ENCODE measurements around the gene TTPAL. TPM values are rescaled to one million over a fixed set of nuclear protein-coding genes. Genes with fewer than 3 reads are reported as not detected.

Gene TTPAL
- total and polyA plus RNA-seq, 7 donors: 3.0 to 10.0 (median 7.2) TPM

DNA sequence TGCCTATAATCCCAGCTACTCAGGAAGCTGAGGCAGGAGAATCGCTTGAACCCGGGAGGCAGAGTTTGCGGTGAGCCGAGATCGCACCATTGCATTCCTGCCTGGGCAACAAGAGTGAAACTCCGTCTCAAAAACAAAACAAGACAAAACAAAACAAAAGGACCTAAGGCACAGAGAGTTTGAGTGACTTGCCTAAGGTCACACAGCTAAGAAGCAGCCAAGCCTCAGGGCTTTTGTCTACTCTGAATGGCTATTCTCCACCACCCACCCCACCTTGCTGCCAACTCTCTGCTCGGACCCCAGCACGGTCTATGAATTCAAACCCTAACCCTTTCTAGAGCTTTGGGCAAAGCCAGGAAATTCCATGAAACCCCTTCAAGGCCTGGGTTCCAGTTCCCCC lies 19.1 kb upstream of the TTPAL start:
- H3K27ac ChIP-seq: no peak overlapping the region
- no peaks in the 10 kb centered on the region for H3K9me3 ChIP-seq
- no peaks in the 10 kb centered on the region for H3K4me1 ChIP-seq
- DNase-seq: no peak
- no peak overlapping the region for H3K4me3 ChIP-seq
- intact Hi-C loops (cut with DNase I): no loop called here
- WGBS, 2 donors: 83 to 88% methylated on average over 8 of the region's 8 CpGs
- H3K27me3 ChIP-seq: no peaks in the 10 kb centered on the region
- TF ChIP-seq EP300 (IDR thresholded peaks at IDR 0.05) (no peak), POLR2A (IDR thresholded peaks at IDR 0.05) (no peak), CTCF (IDR thresholded peaks at IDR 0.05) (no peak), POLR2AphosphoS5 (IDR thresholded peaks at IDR 0.05) (no peak)
- no peaks in the 10 kb centered on the region for H3K36me3 ChIP-seq

GRCh38 chr20:44457016-44457415 lies 18.7 kb upstream of the TTPAL start:
- Histone ChIP-seq H3K36me3 (no peaks in the 10 kb centered on the region), H3K27me3 (no peaks in the 10 kb centered on the region), H3K27ac (no peak overlapping the region), H3K9me3 (no peaks in the 10 kb centered on the region), H3K4me1 (no peaks in the 10 kb centered on the region), H3K4me3 (no peak overlapping the region)
- no peak for DNase-seq
- intact Hi-C loops (cut with DNase I): no loop called here
- TF ChIP-seq EP300 (IDR thresholded peaks at IDR 0.05): no peak
- no peak for TF ChIP-seq POLR2AphosphoS5 (IDR thresholded peaks at IDR 0.05)
- WGBS, 2 donors: 18 to 56% methylated on average over 6 of the region's 6 CpGs

DNA sequence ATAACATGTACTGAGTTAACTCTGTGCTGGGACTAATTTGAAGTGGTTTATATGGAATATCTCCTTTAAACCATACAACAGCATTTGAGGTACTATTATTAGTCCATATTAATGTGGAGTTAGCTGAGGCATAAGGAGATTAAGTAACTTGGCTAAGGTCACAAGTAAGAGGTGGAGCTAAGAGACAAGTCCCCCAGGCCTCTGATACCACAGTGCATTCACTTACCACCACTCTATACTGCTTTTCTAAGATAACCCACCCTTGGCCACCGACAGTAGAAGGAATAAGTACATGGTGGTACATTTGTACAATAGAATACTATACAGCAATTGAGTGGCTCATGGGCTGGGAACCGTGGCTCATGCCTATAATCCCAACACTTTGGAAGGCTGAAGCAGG lies 16.4 kb upstream of the TTPAL start:
- WGBS, 2 donors: 84 to 86% methylated on average over 2 of the region's 2 CpGs
- DNase-seq: no peak
- intact Hi-C loops (cut with DNase I): no loop called here

DNA sequence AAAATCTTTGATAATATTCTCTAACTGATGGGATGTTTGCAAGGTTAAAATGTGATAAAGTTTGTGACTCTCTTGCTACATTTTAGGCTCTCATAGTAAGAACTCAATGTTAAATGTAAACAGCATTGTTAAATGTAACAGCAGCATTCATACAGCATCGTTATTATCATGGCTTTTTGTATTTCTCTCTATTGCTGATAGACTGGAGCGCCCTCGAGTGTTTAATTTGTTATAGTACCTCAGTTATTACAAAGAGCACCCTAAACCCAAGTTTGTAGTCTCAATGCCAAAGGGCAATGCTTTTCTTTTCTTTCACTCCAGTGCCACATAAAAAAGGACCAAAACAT lies 14.9 kb upstream of the TTPAL start:
- DNase-seq: no peak
- 3 to 11% methylated on average over 3 of the region's 3 CpGs for WGBS, 2 donors
- H3K4me3 ChIP-seq: no peak overlapping the region
- TF ChIP-seq POLR2A (IDR thresholded peaks at IDR 0.05): no peak
- TF ChIP-seq EP300 (IDR thresholded peaks at IDR 0.05): no peak
- intact Hi-C loops (cut with DNase I): no loop called here
- H3K36me3 ChIP-seq: no peaks in the 10 kb centered on the region
- H3K4me1 ChIP-seq: no peaks in the 10 kb centered on the region
- no peaks in the 10 kb centered on the region for H3K9me3 ChIP-seq
- no peak overlapping the region for H3K27ac ChIP-seq
- H3K27me3 ChIP-seq: no peaks in the 10 kb centered on the region

More for the DNA sequence above, 16.4 kb upstream of the TTPAL start:
- no peaks in the 10 kb centered on the region for H3K27me3 ChIP-seq
- TF ChIP-seq POLR2AphosphoS5 (IDR thresholded peaks at IDR 0.05) (no peak), EP300 (IDR thresholded peaks at IDR 0.05) (no peak), POLR2A (IDR thresholded peaks at IDR 0.05) (no peak), CTCF (IDR thresholded peaks at IDR 0.05) (no peak)
- no peaks in the 10 kb centered on the region for H3K36me3 ChIP-seq
- no peaks in the 10 kb centered on the region for H3K9me3 ChIP-seq
- no peak overlapping the region for H3K27ac ChIP-seq
- H3K4me1 ChIP-seq: no peaks in the 10 kb centered on the region
- H3K4me3 ChIP-seq: no peak overlapping the region

DNA sequence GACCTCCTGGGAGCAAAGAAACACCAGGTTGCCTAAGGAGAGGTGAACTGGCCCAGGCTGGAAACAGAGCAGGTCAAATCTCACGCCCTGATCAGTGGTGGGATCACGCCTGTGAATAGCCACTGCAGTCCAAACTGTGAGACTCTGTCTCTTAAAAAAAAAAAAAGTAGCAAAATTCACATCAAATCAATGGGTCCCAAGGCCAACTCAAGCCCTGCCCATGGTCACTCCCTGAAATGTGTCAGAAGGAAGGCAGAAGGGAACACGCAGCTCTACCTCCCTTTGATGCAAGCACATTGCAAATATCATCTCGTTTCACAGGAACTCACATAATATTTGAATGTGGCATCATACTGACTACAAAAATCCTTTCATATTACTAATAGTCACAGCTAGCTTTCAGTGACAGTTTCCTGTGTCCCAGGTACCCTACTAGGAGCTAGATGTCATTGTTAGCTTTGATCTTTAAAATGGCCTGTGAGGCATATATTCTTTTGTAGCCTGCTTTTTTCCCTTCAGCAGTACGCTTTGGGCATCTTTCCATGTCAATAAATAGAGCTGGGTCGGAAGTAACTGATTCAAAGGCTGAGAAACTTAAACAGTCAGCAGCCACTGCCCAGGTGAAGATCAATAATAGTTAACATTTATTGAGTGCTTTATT lies 14.4 kb upstream of the TTPAL start:
- WGBS, 2 donors: 13 to 60% methylated on average over 6 of the region's 6 CpGs

More for the DNA sequence above, 14.4 kb upstream of the TTPAL start:
- Histone ChIP-seq H3K27me3 (no peaks in the 10 kb centered on the region), H3K36me3 (no peaks in the 10 kb centered on the region), H3K9me3 (no peaks in the 10 kb centered on the region), H3K27ac (no peak overlapping the region), H3K4me1 (no peaks in the 10 kb centered on the region), H3K4me3 (no peak overlapping the region)
- intact Hi-C loops (cut with DNase I): no loop called here
- no peak for TF ChIP-seq POLR2A (IDR thresholded peaks at IDR 0.05)
- no peak for TF ChIP-seq CTCF (IDR thresholded peaks at IDR 0.05)
- no peak for TF ChIP-seq EP300 (IDR thresholded peaks at IDR 0.05)
- TF ChIP-seq POLR2AphosphoS5 (IDR thresholded peaks at IDR 0.05): no peak
- DNase-seq: no peak

Data from sigmoid colon (tissue), 7 donors.